ENCODE measurements around the gene TCEAL9.
"Not testable (repeated sequence)": the region's sequence is repeated elsewhere in the genome, so short reads cannot be mapped to it uniquely, and the experiment has no call there.

The TCEAL9 gene

GRCh38 chrX:103376118-103376978, 20.0 kb downstream of the TCEAL9 start, which contains the start of gene BEX3:
BEX3 (plus strand) TSS chrX:103376538; CDS start chrX:103377522, 984 bp downstream.
- DNase-seq = peak; percentile 37

GRCh38 chrX:103376979-103377324, 20.6 kb downstream of the TCEAL9 start:
- no peak for DNase-seq

GRCh38 chrX:103378990-103379389, 22.7 kb downstream of the TCEAL9 start:
- DNase-seq = no peak

- DNase-seq = no peak
Measured at GRCh38 chrX:103382877-103383276, 26.6 kb downstream of the TCEAL9 start.

- no peak for DNase-seq
Measured at GRCh38 chrX:103384672-103385071, 28.4 kb downstream of the TCEAL9 start.

- not testable (repeated sequence) for DNase-seq
Measured at GRCh38 chrX:103385283-103385830, 29.1 kb downstream of the TCEAL9 start.

- no peak for DNase-seq
Measured at GRCh38 chrX:103386332-103386731, 30.0 kb downstream of the TCEAL9 start.

GRCh38 chrX:103393487-103393886, 37.2 kb downstream of the TCEAL9 start:
- no peak for DNase-seq

- DNase-seq = no peak
Measured at GRCh38 chrX:103396186-103396585, 39.9 kb downstream of the TCEAL9 start.

- DNase-seq = no peak
Measured at GRCh38 chrX:103396660-103397059, 40.4 kb downstream of the TCEAL9 start.

- no peak for DNase-seq
Measured at GRCh38 chrX:103397707-103398106, 41.4 kb downstream of the TCEAL9 start.

- DNase-seq = no peak
Measured at GRCh38 chrX:103398421-103398864, 42.1 kb downstream of the TCEAL9 start.

GRCh38 chrX:103399744-103400143, 43.4 kb downstream of the TCEAL9 start:
- DNase-seq = no peak

GRCh38 chrX:103400931-103401330, 44.6 kb downstream of the TCEAL9 start:
- DNase-seq = no peak

- DNase-seq = peak; percentile 55 to 70
Measured at GRCh38 chrX:103404231-103405008, 48.1 kb downstream of the TCEAL9 start.

GRCh38 chrX:103405009-103405333, 48.7 kb downstream of the TCEAL9 start:
- DNase-seq = no peak

- no peak for DNase-seq
Measured at GRCh38 chrX:103406256-103406655, 50.0 kb downstream of the TCEAL9 start.

- DNase-seq = no peak
Measured at GRCh38 chrX:103407776-103408175, 51.5 kb downstream of the TCEAL9 start.
